Loucy (cell line): ENCODE measurements around the gene RPH3AL.

Experiments
- EZH2phosphoT487 ChIP-seq: fragments of 200-600 bp; IDR thresholded peaks from 2 replicates; pipeline ENCODE4 v1.6.1; 2018; ENCODE audit warnings: antibody characterized with exemption, mild to moderate bottlenecking, moderate library complexity, borderline replicate concordance
- TF ChIP-seq, protein P1 (sequence below): fragments of 200-600 bp; sonication (generic); conservative IDR thresholded peaks from 2 replicates; pipeline ENCODE4 v1.5.1; 2014; ENCODE audit warnings: mild to moderate bottlenecking, antibody characterized with exemption, low read length

- TF ChIP-seq, protein P1, sequence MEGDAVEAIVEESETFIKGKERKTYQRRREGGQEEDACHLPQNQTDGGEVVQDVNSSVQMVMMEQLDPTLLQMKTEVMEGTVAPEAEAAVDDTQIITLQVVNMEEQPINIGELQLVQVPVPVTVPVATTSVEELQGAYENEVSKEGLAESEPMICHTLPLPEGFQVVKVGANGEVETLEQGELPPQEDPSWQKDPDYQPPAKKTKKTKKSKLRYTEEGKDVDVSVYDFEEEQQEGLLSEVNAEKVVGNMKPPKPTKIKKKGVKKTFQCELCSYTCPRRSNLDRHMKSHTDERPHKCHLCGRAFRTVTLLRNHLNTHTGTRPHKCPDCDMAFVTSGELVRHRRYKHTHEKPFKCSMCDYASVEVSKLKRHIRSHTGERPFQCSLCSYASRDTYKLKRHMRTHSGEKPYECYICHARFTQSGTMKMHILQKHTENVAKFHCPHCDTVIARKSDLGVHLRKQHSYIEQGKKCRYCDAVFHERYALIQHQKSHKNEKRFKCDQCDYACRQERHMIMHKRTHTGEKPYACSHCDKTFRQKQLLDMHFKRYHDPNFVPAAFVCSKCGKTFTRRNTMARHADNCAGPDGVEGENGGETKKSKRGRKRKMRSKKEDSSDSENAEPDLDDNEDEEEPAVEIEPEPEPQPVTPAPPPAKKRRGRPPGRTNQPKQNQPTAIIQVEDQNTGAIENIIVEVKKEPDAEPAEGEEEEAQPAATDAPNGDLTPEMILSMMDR: no peak
- TF ChIP-seq EZH2phosphoT487: no peak
Measured at GRCh38 chr17:312476-313148, 40.0 kb downstream of the RPH3AL start.
